ENCODE data around the gene STOM.
A peak's percentile ranks its signal among the peaks of the same experiment; 100 is the strongest.
"Not testable (repeated sequence)": the region's sequence is repeated elsewhere in the genome, so short reads cannot be mapped to it uniquely, and the experiment has no call there.

The STOM gene

GRCh38 chr9:121369595-121370265 is at the start of gene STOM:
Gene STOM (minus strand): TSS chr9:121370250. CDS start chr9:121370187, 63 bp downstream.
- peak; percentile 23 for DNase-seq

GRCh38 chr9:121411993-121412392 is 41.9 kb upstream of the STOM start:
- no peak for DNase-seq

GRCh38 chr9:121405899-121406298 is 35.8 kb upstream of the STOM start:
- no peak for DNase-seq

- DNase-seq: no peak
Observed at GRCh38 chr9:121404906-121405305, 34.9 kb upstream of the STOM start.

GRCh38 chr9:121399883-121400607 is 30.0 kb upstream of the STOM start:
- DNase-seq: peak; percentile 62

- DNase-seq: no peak
Observed at GRCh38 chr9:121399126-121399882, 29.3 kb upstream of the STOM start.

- DNase-seq: no peak
Observed at GRCh38 chr9:121398374-121398773, 28.3 kb upstream of the STOM start.

- not testable (repeated sequence) for DNase-seq
Observed at GRCh38 chr9:121397277-121397676, 27.2 kb upstream of the STOM start.

- DNase-seq: no peak
Observed at GRCh38 chr9:121395558-121395957, 25.5 kb upstream of the STOM start.

GRCh38 chr9:121394292-121394691 is 24.2 kb upstream of the STOM start:
- no peak for DNase-seq

- no peak for DNase-seq
Observed at GRCh38 chr9:121393318-121393717, 23.3 kb upstream of the STOM start.

GRCh38 chr9:121390372-121390771 is 20.3 kb upstream of the STOM start:
- no peak for DNase-seq

- no peak for DNase-seq
Observed at GRCh38 chr9:121388140-121388905, 18.3 kb upstream of the STOM start.

GRCh38 chr9:121386442-121387175 is 16.6 kb upstream of the STOM start:
- DNase-seq: no peak

GRCh38 chr9:121383715-121384114 is 13.7 kb upstream of the STOM start:
- DNase-seq: no peak

- DNase-seq: no peak
Observed at GRCh38 chr9:121380846-121381245, 10.8 kb upstream of the STOM start.

GRCh38 chr9:121376214-121376830 is 6.3 kb upstream of the STOM start:
- DNase-seq: no peak

- DNase-seq: no peak
Observed at GRCh38 chr9:121373011-121373729, 3.1 kb upstream of the STOM start.

- DNase-seq: no peak
Observed at GRCh38 chr9:121372239-121373010, 2.4 kb upstream of the STOM start.

- no peak for DNase-seq
Observed at GRCh38 chr9:121371495-121372061, 1.5 kb upstream of the STOM start.

Measured in NCI-H345 (cell line).